Tibial artery (tissue), 4 donors: Measurements from ENCODE around the gene SMTN.

Experiments used
- DNase-seq, 2 donors: peaks; one replicate each; pipeline ENCODE4 v3.0.0-alpha.2; 2019
- H3K27ac ChIP-seq, 2 donors: fragments of 200-600 bp; sonication (generic) in 1 of 2; 1 replicate in 1 of 2; 2 replicates in 1 of 2; pipeline ENCODE4 v1.5.1; 2018 to 2019; ENCODE audit warnings: mild to moderate bottlenecking in 1 of 2
- H3K27me3 ChIP-seq, 2 donors: fragments of 200-600 bp; sonication (generic) in 1 of 2; one replicate each; pipeline versions ENCODE4 v1.5.1 to v1.6.0; 2016 to 2019
- H3K36me3 ChIP-seq, 3 donors: fragments of 200-600 bp; sonication (generic) in 2 of 3; one replicate each; pipeline ENCODE4 v1.5.1; 2016 to 2019; ENCODE audit warnings: mild to moderate bottlenecking in 2 of 3
- H3K4me1 ChIP-seq, 4 donors: fragments of 200-600 bp; sonication (generic) in 2 of 4; 1 replicate in 3 of 4; 2 replicates in 1 of 4; pipeline ENCODE4 v1.5.1; 2016 to 2019
- H3K4me3 ChIP-seq, 2 donors: fragments of 200-600 bp; sonication (generic) in 1 of 2; 1 replicate in 1 of 2; 2 replicates in 1 of 2; pipeline ENCODE4 v1.5.1; 2018 to 2019; ENCODE audit warnings: mild to moderate bottlenecking in 2 of 2
- H3K9me3 ChIP-seq, 3 donors: fragments of 200-600 bp; sonication (generic) in 1 of 3; one replicate each; pipeline ENCODE4 v1.5.1; 2016 to 2019
- intact Hi-C: fragments of 100-400 bp; cut with DNase I; formaldehyde crosslinking; loops from one replicate; pipeline ENCODE4 v1.15.0; 2023; ENCODE audit warnings: low total_unique reads
- TF ChIP-seq, protein P1 (sequence below), 2 experiments: fragments of 200-600 bp in 1 of 2; fragments of 450-650 bp in 1 of 2; IDR thresholded peaks; one replicate each; pipeline ENCODE4 v1.5.1; 2017 to 2019; ENCODE audit warnings: antibody characterized with exemption in 2 of 2, mild to moderate bottlenecking in 1 of 2, moderate library complexity in 1 of 2

Gene SMTN

DNA sequence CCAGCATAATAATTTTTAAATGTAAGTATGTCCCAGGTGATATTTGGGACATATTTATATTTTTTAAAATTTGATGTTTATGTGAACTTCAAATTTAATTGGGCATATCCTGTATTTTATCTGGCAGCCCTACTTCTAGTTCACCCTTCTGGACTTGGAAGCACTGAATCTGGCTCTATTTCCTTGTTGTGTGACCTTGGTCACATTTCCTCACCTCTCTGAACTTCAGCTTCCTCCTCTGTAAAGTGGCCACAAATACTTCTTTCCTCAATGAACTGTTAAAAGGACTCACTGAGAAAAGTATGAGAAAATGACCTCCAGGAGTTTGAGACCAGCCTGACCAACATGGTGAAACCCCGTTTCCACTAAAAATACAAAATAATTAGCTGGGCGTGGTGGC is 70.8 kb downstream of the SMTN start:
- H3K9me3 ChIP-seq, result no peaks in the 10 kb centered on the region
- no peaks in the 10 kb centered on the region for H3K36me3 ChIP-seq
- TF ChIP-seq, protein P1, sequence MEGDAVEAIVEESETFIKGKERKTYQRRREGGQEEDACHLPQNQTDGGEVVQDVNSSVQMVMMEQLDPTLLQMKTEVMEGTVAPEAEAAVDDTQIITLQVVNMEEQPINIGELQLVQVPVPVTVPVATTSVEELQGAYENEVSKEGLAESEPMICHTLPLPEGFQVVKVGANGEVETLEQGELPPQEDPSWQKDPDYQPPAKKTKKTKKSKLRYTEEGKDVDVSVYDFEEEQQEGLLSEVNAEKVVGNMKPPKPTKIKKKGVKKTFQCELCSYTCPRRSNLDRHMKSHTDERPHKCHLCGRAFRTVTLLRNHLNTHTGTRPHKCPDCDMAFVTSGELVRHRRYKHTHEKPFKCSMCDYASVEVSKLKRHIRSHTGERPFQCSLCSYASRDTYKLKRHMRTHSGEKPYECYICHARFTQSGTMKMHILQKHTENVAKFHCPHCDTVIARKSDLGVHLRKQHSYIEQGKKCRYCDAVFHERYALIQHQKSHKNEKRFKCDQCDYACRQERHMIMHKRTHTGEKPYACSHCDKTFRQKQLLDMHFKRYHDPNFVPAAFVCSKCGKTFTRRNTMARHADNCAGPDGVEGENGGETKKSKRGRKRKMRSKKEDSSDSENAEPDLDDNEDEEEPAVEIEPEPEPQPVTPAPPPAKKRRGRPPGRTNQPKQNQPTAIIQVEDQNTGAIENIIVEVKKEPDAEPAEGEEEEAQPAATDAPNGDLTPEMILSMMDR (IDR thresholded peaks at IDR 0.05), result no peak
- peaks cover 0 to 58% (median 38%) of the 10 kb centered on the region in 4 donors for H3K4me1 ChIP-seq
- H3K4me3 ChIP-seq, result no peak overlapping the region
- intact Hi-C loops, result loop anchor here (10.0 kb wide), 1 partner anchor 207 kb away; no protein-coding TSS in a partner anchor
- no peaks in the 10 kb centered on the region for H3K27me3 ChIP-seq
- H3K27ac ChIP-seq, result peak overlapping the region; percentile 82
- DNase-seq, result no peak

DNA sequence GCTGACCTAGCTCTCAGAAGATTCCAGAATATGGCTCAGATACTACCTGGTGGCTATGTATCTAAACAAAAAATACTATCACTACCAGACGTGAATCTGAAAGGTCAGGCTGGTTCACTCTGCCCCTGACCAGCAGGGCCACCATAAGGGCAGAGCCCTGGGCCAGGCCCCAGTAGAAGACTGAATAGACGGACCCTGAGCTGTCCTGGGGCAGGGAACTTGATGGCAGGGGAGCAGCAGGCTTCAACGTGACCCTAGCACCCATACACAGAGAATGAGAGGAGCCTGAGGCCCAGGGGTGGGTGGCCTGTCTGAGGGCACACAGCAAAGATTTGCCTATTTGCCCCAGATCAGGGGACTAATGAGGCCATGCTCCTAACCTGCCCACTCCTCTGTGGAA is 72.2 kb downstream of the SMTN start:
- TF ChIP-seq, protein P1 (IDR thresholded peaks at IDR 0.05), result no peak
- Histone ChIP-seq H3K27ac (peak overlapping the region; percentile 82), H3K4me1 (peaks cover 0 to 58% (median 36%) of the 10 kb centered on the region in 4 donors), H3K36me3 (no peaks in the 10 kb centered on the region), H3K9me3 (no peaks in the 10 kb centered on the region), H3K4me3 (no peak overlapping the region), H3K27me3 (no peaks in the 10 kb centered on the region)
- no peak for DNase-seq
- intact Hi-C loops, result loop anchor here (10.0 kb wide), 1 partner anchor 209 kb away; no protein-coding TSS in a partner anchor
